ENCODE data around the gene ZNF143. TPM values are rescaled to one million over a fixed set of nuclear protein-coding genes. Genes with fewer than 3 reads are reported as not detected.

Gene ZNF143
- total and polyA plus RNA-seq, 10 of the 15 experiments (the other 5 are each of a cell fraction or from before 2014, with no cell fraction given) = 13.6 to 48.7 (median 19.4) TPM

DNA sequence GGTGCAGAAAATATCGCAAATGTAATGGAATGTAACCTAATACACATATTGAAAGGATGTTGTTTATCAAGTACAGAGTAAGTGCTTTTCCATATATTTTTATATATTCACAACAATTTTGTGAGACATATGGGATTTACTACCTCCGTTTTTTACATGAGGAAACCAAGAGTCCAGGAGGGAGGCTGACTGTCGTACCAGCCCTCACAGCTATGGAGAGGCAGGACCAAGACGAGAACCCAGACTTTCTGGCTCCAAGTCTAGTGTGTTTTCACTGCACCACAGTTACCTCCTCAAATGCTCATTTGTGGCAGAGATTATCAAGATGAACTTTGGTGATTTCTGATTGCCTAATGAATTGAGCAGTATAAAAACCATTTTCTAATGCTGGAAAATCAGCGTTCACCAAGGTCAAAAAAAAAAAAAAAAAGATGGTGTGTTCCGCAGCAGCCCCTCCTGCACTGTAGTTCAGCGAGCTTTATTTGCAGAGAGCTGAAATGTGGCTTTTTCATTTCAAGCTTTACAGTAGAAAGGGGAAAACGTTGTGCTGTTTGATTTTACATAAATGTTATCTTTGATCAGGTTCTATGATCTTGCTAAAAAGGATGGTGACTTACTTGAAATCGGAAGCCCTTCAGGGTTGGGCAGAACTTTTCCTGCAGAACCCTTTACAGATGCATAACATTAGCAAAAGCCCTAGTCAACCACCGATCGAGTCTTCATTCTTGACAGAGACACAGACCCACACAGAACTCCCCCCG lies 67.9 kb downstream of the ZNF143 start (continued):
- TF ChIP-seq, protein P1, sequence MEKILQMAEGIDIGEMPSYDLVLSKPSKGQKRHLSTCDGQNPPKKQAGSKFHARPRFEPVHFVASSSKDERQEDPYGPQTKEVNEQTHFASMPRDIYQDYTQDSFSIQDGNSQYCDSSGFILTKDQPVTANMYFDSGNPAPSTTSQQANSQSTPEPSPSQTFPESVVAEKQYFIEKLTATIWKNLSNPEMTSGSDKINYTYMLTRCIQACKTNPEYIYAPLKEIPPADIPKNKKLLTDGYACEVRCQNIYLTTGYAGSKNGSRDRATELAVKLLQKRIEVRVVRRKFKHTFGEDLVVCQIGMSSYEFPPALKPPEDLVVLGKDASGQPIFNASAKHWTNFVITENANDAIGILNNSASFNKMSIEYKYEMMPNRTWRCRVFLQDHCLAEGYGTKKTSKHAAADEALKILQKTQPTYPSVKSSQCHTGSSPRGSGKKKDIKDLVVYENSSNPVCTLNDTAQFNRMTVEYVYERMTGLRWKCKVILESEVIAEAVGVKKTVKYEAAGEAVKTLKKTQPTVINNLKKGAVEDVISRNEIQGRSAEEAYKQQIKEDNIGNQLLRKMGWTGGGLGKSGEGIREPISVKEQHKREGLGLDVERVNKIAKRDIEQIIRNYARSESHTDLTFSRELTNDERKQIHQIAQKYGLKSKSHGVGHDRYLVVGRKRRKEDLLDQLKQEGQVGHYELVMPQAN (conservative IDR thresholded peaks at IDR 0.05) = no peak
- no peak for TF ChIP-seq KLF5 (IDR thresholded peaks at IDR 0.05; ENCODE audit: partially characterized antibody)
- no peak for TF ChIP-seq CREM (IDR thresholded peaks at IDR 0.05; ENCODE audit: low read depth)

DNA sequence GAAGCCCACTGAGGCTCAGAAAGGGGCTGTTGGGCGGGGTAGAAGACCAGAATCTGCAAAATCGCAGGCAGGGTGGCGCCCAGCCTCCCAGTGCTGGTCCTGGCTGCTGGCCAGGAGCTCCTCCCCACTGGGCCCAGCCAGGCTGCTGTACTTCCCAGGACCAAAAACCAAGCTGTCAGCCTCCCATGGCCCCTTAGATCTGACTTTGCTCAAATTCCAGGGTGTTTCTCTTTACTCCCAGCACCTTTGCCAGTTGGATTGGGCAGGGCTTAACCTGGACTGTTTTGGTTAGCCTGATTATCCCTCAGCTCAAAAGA lies 68.5 kb downstream of the ZNF143 start:
- no peaks in the 10 kb centered on the region for H3K9me3 ChIP-seq (replicated peaks; ENCODE audit: control insufficient read depth, insufficient read depth, low read length)
- DNase-seq (ENCODE audit: low read depth, low spot score) = no peak
- intact Hi-C loops (cut with micrococcal nuclease; ENCODE audit: unreplicated experiment) = no loop called here
- H3K4me1 ChIP-seq (ENCODE audit: control insufficient read depth, insufficient read depth, low read length) = no peaks in the 10 kb centered on the region
- no TSS peak for BruUV-seq (replicated peaks)
- no peak overlapping the region for H2AFZ ChIP-seq (ENCODE audit: control insufficient read depth, low read depth, low read length)
- H4K20me1 ChIP-seq (ENCODE audit: control insufficient read depth, insufficient read depth) = no peaks in the 10 kb centered on the region
- ATAC-seq = no peak
- in situ Hi-C loops (cut with MboI) = no loop called here
- TF ChIP-seq ESRRA (IDR thresholded peaks at IDR 0.05; ENCODE audit: low read length) (no peak), WRNIP1 (IDR thresholded peaks at IDR 0.05; ENCODE audit: borderline replicate concordance, low read depth, low read length) (no peak)
- no peak overlapping the region for H3K4me3 ChIP-seq
- POLR2A ChIA-PET = no interaction called here
- no peak overlapping the region for H3K27ac ChIP-seq (ENCODE audit: control insufficient read depth, insufficient read depth)
- RAD21 ChIA-PET (ENCODE audit: unreplicated experiment) = no interaction called here
- WGBS (ENCODE audit: insufficient coverage, insufficient replicate concordance, low lambda C conversion rate, missing lambda C conversion rate) = 96% methylated on average over 3 of the region's 3 CpGs
- CTCF ChIA-PET = interaction anchor here (1.2 to 3.2 kb wide), 3 partner anchors 9 to 84 kb away, joined by 3 to 7 read pairs (median 3); no protein-coding TSS in a partner anchor
- SMC1A ChIA-PET (ENCODE audit: uncharacterized antibody, unreplicated experiment) = no interaction called here
- no peaks in the 10 kb centered on the region for H3K79me2 ChIP-seq (ENCODE audit: control insufficient read depth, insufficient read depth, low read length)
- H3K27me3 ChIP-seq (replicated peaks in 1 of 2; ENCODE audit: control insufficient read depth in 2 of 2, insufficient read depth in 2 of 2, low read length in 1 of 2) = no peaks in the 10 kb centered on the region
- H3K9ac ChIP-seq (ENCODE audit: control insufficient read depth, insufficient read depth, low read length) = no peak overlapping the region
- H3K4me2 ChIP-seq (ENCODE audit: control insufficient read depth, insufficient read depth) = no peak overlapping the region
- peaks cover 2 to 4% of the 10 kb centered on the region in 2 experiments; a peak in 3 of 4 replicates for H3K36me3 ChIP-seq (ENCODE audit: control insufficient read depth in 2 of 2, insufficient read depth in 2 of 2, low read length in 1 of 2)
- FAIRE-seq = no peak
